Measurements from ENCODE around the gene EVX1. TPM values are rescaled to one million over a fixed set of nuclear protein-coding genes. Genes with fewer than 3 reads are reported as not detected.

EVX1 gene
- total RNA-seq, 1 donor from 2014 or later = not detected

Other genes starting within 250 kb of the EVX1 start
- 0.16 and 0.24 TPM in 2 replicates for gene HOXA1, start 146.8 kb upstream of the EVX1 start, total RNA-seq
- not detected in 2 replicates for gene HOXA2, start 140.1 kb upstream of the EVX1 start, total RNA-seq
- gene HOXA4, start 112.0 kb upstream of the EVX1 start, total RNA-seq = not detected in 2 replicates
- gene HOXA5, start 99.1 kb upstream of the EVX1 start, total RNA-seq = not detected in 2 replicates
- gene HOXA6, start 95.0 kb upstream of the EVX1 start, total RNA-seq = not detected in 2 replicates
- gene HOXA3, start 90.2 kb upstream of the EVX1 start, total RNA-seq = not detected in 2 replicates
- not detected in 2 replicates for gene HOXA7, start 86.1 kb upstream of the EVX1 start, total RNA-seq
- gene HOXA9, start 77.3 kb upstream of the EVX1 start, total RNA-seq = not detected in 2 replicates
- not detected in 2 replicates for gene HOXA10, start 68.5 kb upstream of the EVX1 start, total RNA-seq
- gene HOXA11, start 57.6 kb upstream of the EVX1 start, total RNA-seq = not detected in 2 replicates
- not detected in 2 replicates for gene HOXA13, start 42.7 kb upstream of the EVX1 start, total RNA-seq

Data from activated T-helper 1 cell treated with anti-CD3 and anti-CD28 coated beads, Interleukin-12 subunit alpha, Interleukin-12 subunit beta, Interleukin-2, Interleukin-4 antibody, amounts not matched to agents 30 ng/mL and 10 ng/mL and 1 ng/mL, durations not matched to agents 14 hours and 24 hours and 36 hours (primary cell).